Measurements from ENCODE around the gene MAP2K2. TPM values are rescaled to one million over a fixed set of nuclear protein-coding genes. Genes with fewer than 3 reads are reported as not detected.

MAP2K2 gene
- total RNA-seq, 1 experiment from 2014 or later = 185 TPM

DNA sequence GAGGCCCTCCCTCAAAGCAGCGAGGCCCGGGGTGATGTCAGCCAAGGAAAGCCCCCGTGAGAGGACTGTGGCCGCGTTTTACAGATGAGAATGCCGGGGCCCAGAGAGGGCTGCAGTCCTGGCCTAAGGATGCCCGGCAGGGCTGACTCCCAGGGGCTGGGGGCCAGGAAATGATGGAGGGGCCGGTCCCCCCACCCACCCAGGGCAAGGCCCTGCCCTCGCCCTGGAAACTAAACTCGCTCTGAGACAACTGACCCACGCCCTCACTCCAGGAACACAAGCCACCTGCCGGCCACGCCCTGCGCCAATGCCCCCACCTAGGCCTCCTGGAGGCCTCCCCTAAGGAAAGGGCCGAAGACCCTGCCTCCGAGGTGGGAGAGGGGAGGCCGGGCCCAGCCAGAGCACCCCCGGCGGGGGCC is 64.5 kb downstream of the MAP2K2 start:
- H3K27me3 ChIP-seq (replicated peaks; ENCODE audit: insufficient read depth, low read depth, low read length, poor library complexity) = no peaks in the 10 kb centered on the region
- no peak for TF ChIP-seq EZH2 (IDR thresholded peaks at IDR 0.05; ENCODE audit: borderline replicate concordance, low read depth, low read length, poor library complexity, severe bottlenecking)
- TF ChIP-seq, protein P1, sequence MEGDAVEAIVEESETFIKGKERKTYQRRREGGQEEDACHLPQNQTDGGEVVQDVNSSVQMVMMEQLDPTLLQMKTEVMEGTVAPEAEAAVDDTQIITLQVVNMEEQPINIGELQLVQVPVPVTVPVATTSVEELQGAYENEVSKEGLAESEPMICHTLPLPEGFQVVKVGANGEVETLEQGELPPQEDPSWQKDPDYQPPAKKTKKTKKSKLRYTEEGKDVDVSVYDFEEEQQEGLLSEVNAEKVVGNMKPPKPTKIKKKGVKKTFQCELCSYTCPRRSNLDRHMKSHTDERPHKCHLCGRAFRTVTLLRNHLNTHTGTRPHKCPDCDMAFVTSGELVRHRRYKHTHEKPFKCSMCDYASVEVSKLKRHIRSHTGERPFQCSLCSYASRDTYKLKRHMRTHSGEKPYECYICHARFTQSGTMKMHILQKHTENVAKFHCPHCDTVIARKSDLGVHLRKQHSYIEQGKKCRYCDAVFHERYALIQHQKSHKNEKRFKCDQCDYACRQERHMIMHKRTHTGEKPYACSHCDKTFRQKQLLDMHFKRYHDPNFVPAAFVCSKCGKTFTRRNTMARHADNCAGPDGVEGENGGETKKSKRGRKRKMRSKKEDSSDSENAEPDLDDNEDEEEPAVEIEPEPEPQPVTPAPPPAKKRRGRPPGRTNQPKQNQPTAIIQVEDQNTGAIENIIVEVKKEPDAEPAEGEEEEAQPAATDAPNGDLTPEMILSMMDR (conservative IDR thresholded peaks at IDR 0.05; ENCODE audit: low read depth, low read length) = no peak
- no peak for DNase-seq (ENCODE audit: low spot score)
- POLR2A ChIA-PET (ENCODE audit: low non-redundant PET) = no interaction called here
- CTCF ChIA-PET = no interaction called here
- H3K36me3 ChIP-seq (ENCODE audit: insufficient read depth, low read length, poor library complexity, severe bottlenecking) = peaks cover 10% of the 10 kb centered on the region
- H3K4me3 ChIP-seq (ENCODE audit: low read depth, low read length, poor library complexity, severe bottlenecking) = no peak overlapping the region
- BruUV-seq (replicated peaks) = no TSS peak
- peaks cover 7% of the 10 kb centered on the region for H3K4me1 ChIP-seq (ENCODE audit: insufficient read depth, low read length, poor library complexity, severe bottlenecking)
- no peaks in the 10 kb centered on the region for H3K9me3 ChIP-seq (ENCODE audit: low read depth, low read length, poor library complexity, severe bottlenecking)
- H3K27ac ChIP-seq (ENCODE audit: low read depth, low read length, poor library complexity, severe bottlenecking) = peak overlapping the region; percentile 65
- intact Hi-C loops (cut with micrococcal nuclease; ENCODE audit: unreplicated experiment) = no loop called here

DNA sequence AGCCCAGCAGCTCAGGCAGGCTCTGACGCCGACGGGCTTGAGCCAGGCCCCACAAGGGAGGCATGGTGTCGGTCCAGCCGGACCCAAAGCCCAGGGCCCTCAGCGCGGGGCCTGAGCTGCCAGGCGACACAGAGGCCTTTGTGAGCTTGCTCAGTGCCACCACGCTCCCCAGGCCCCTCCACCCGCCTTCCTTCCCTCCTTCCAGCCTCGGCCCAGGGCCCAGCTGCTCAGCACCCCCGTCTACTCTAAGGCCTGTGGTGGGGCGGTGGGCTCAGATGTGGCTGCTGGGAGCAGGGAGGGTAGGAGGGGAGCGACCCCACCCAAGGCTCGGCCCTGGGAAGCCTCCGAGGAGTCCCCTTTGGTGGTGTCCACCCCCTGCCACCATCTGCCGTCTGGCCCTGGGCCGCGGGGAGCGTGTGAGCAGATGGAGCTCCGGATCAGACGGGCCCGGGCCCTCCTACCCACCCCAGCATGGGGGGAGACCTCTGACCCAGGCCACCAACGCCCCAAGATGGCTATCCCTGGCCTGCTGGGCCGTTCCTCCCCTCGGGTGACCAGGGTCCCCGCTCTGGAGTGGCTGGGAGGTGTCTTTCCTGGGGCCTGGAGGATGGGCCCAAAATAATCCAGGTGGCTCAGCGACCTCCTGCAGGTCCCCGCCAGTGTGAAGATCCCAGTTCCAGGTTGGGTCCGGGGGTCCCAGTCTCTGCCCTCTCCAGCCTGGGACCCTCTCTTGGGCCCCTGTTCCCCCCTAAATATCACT is 65.0 kb downstream of the MAP2K2 start:
- intact Hi-C loops (cut with micrococcal nuclease; ENCODE audit: unreplicated experiment) = no loop called here
- CTCF ChIA-PET = no interaction called here

DNA sequence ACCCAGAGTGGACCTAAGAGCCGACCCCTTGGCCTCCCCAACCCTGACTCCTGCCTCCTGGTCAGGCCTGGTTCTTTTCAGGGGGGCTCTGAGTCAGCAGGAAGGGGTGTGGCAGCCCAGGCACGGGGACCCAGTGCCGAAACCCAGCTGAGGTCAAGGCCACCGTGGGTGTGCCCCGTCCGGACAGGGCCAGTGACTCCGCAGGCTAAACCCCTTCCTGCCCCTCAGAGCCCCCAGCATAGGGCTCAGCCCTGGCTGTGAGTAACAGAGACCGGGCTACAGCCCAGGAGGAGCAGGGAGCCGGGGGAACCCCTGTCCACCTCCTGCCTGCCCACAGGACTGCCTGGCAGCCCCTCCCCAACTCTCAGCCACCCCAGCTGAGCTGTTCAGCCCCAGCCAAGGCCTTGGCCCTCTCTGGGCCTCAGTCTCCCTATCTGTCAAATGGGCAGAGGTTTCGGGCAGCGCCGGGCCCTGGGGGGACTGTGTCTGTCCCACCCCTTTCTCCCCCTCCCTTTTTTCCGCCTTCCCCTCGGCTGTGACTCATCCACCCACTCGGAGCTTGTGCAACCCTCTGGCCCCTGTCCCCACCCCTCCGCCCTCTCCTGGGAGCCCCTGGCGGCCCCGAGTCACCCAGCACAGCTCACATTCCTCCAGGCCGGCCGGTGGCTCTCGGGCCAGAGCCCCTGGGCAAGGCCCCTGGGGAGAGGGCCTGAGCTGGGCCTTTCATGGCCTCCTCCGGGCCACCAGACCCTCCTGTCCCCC is 65.8 kb downstream of the MAP2K2 start:
- Histone ChIP-seq H3K36me3 (ENCODE audit: insufficient read depth, low read length, poor library complexity, severe bottlenecking) (peaks cover 20% of the 10 kb centered on the region), H3K27ac (ENCODE audit: low read depth, low read length, poor library complexity, severe bottlenecking) (peak overlapping the region; percentile 65), H3K4me3 (ENCODE audit: low read depth, low read length, poor library complexity, severe bottlenecking) (no peak overlapping the region), H3K27me3 (replicated peaks; ENCODE audit: insufficient read depth, low read depth, low read length, poor library complexity) (no peaks in the 10 kb centered on the region), H3K9me3 (ENCODE audit: low read depth, low read length, poor library complexity, severe bottlenecking) (no peaks in the 10 kb centered on the region), H3K4me1 (ENCODE audit: insufficient read depth, low read length, poor library complexity, severe bottlenecking) (peaks cover 5% of the 10 kb centered on the region)
- intact Hi-C loops (cut with micrococcal nuclease; ENCODE audit: unreplicated experiment) = no loop called here
- DNase-seq (ENCODE audit: low spot score) = peak; percentile 44
- no TSS peak for BruUV-seq (replicated peaks)
- ChIA-PET CTCF (no interaction called here), POLR2A (ENCODE audit: low non-redundant PET) (no interaction called here)
- TF ChIP-seq, protein P1 (conservative IDR thresholded peaks at IDR 0.05; ENCODE audit: low read depth, low read length) = no peak
- no peak for TF ChIP-seq EZH2 (IDR thresholded peaks at IDR 0.05; ENCODE audit: borderline replicate concordance, low read depth, low read length, poor library complexity, severe bottlenecking)

More for the DNA sequence above, 65.0 kb downstream of the MAP2K2 start:
- POLR2A ChIA-PET (ENCODE audit: low non-redundant PET) = no interaction called here
- Histone ChIP-seq H3K36me3 (ENCODE audit: insufficient read depth, low read length, poor library complexity, severe bottlenecking) (peaks cover 12% of the 10 kb centered on the region), H3K27ac (ENCODE audit: low read depth, low read length, poor library complexity, severe bottlenecking) (peak overlapping the region; percentile 65), H3K4me3 (ENCODE audit: low read depth, low read length, poor library complexity, severe bottlenecking) (no peak overlapping the region), H3K9me3 (ENCODE audit: low read depth, low read length, poor library complexity, severe bottlenecking) (no peaks in the 10 kb centered on the region), H3K27me3 (replicated peaks; ENCODE audit: insufficient read depth, low read depth, low read length, poor library complexity) (no peaks in the 10 kb centered on the region), H3K4me1 (ENCODE audit: insufficient read depth, low read length, poor library complexity, severe bottlenecking) (peaks cover 7% of the 10 kb centered on the region)
- TF ChIP-seq EZH2 (IDR thresholded peaks at IDR 0.05; ENCODE audit: borderline replicate concordance, low read depth, low read length, poor library complexity, severe bottlenecking) = no peak
- TF ChIP-seq, protein P1 (conservative IDR thresholded peaks at IDR 0.05; ENCODE audit: low read depth, low read length) = no peak
- no peak for DNase-seq (ENCODE audit: low spot score)
- BruUV-seq (replicated peaks) = no TSS peak
